HG02610 (cell line): ENCODE data around the gene ZNF77.
"Not testable (repeated sequence)": the region's sequence is repeated elsewhere in the genome, so short reads cannot be mapped to it uniquely, and the experiment has no call there.

Experiments
- ATAC-seq: cut with Tn5 transposase; IDR thresholded peaks from one replicate; pipeline ENCODE4 v1.9.1; 2021; ENCODE audit warnings: mild to moderate bottlenecking, moderate library complexity; ENCODE audit not compliant: unreplicated experiment

Gene ZNF77

DNA sequence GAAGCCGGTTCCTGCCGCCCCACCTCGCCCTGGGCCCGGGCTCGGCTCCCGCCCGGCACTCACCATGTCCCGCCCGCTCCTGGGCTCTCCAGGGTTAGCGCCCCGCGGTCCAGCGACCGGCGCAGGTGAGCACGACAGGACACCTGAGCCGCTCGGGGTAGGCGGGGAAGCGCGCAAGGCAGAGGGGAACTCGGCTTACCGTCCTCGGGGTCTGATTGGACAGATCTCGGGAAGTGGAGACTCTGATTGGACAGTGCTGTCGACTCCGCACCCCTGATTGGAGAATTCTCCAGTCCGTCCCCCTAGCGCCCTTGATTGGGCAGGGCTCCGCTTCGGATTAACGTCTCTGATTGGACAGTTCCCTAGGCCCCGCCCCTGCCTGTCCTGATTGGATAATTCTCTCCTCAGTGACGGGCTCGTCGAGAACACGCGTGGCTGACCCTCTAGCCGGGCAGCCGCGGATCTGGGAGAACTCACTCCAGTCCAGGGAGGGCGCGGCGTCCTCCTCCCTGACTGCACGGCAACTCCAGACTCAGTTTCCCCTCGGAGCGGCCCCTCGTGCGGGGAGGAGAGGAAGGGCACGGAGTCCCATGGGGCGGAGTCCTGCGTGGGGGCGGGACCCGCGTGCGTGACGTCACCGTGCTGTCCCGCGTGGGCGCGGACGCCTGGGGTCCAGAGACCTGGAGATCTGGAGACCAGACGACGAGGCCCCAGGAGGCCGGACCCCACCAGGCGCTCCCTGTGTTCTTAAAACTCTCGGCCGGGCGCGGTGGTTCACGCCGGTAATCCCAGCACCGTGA, at the start of gene ZNF77:
Gene ZNF77, minus strand, starts transcription at position 197 of the 800 bp plus-strand sequence. Its CDS starts 131 bp downstream, at position 66.
- ATAC-seq: peak; percentile 96

DNA sequence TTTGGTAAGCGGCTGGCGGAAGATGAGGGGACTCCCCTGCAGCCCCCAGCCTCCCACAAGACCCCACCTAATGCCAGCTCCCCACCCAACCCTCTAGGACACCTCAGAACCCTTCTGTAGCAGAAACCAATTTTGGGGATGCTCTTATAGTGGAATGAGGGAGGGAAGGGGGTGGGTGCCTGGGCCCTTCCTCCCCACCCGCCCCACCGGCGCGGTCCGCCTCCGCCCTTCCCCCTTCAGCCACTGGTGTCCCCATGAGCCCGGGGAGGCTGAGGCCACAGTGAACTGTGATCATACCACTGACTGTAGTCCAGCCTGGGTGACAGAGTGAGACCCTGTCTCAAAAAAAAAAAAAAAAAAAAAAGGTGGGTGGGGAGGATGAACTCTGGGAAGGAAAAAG, 48.8 kb upstream of the ZNF77 start:
- ATAC-seq: no peak

DNA sequence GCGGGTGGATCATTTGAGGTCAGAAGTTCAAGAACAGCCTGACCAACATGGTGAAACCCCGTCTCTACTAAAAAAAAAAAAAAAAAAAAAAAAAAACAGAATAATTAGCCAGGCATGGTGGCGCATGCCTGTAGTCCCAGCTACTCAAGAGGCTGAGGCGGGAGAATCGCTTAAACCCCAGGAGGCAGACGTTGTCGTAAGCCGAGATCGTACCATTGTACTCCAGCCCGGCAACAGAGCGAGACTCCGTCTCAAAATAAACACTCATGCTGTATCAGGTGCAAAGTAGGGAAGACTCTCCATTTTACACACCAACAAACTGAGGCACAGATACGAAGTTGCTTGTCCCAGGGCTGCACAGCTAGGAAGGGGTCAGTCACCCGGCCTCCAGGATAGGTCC, 48.2 kb upstream of the ZNF77 start:
- ATAC-seq: no peak

DNA sequence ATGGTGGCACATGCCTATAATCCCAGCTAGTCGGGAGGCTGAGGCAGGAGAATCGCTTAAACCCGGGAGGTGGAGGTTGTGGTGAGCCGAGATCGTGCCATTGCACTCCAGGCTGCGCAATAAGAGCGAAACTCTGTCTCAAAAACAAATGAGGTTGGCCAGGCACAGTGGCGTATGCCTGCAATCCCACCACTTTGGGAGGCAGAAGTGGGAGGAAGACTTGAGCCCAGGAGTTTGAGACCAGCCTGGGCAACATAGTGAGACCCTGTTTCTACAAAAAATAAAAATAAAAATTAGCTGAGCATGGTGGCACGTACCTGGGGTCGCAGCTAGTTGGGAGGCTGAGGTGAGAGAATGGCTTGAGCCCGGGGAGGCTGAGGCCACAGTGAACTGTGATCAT, 47.6 kb upstream of the ZNF77 start:
- ATAC-seq: not testable (repeated sequence)

DNA sequence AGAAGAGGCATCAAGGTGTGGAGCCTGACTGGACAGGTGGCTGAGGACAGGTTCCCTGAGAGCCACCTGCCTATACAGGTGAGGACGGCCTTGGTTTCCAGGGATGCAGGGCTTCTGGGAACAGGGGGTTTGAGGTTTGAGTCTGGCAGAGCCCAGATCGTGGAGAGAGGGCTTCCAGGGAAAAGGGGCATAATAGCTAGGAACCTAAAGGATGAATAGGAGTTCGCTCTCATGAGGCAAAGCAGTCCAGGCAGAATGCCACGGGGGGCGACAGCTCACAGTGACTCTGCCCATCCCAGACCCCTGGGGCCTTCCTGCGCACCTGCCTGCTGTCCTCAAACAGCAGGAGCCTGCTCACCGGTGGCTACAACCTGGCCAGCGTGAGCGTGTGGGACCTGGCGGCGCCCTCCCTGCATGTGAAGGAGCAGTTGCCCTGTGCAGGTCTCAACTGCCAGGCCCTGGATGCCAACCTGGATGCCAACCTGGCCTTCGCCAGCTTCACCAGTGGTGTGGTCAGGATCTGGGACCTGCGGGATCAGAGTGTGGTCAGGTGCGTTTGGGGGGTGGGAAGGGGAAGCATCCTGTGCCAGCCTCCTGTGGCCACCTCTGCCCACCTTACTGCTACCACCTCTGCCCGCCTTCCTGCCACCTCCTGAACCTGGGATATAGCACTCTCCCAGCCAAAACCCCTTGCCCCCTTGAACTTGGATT, 44.6 kb upstream of the ZNF77 start:
- no peak for ATAC-seq

DNA sequence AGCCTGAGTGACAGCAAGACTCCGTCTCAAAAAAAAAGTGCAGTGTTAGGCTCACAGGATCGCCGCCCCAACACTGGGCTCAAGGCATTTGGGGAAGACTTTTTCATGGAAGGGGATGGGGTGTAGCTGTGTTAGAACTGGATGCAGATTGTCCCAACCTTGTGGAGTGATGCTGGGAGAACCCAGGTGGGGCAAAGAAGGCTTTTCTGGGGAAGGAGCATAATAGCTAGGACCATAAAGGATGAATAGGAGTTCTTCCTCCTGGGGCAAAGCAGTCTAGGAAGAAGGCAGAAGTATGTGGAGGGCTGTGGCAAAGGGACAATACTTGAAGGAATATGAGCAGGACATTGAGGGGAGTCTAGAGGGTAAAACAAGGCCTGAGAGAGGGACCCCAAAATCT, 43.8 kb upstream of the ZNF77 start:
- no peak for ATAC-seq

DNA sequence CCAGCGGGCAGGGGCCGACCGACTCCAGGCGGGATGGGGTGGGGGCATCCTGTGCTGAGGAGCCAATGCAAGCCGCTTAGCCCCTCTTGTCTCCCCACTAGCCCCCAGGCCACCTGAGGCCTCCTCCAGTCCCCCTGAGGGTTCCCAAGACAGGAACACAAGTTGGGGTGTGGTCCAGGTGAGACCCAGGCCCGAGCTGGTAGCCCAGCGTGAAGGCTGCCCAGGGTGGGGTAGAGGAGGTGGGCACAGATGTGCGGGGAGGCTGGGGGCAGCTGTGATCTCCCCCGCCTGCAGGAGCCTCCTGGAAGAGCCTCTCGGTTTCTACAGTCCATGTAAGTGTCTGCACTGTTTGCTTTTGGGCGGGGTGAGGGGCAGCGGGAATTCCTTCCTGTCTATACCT, 43.0 kb upstream of the ZNF77 start:
- no peak for ATAC-seq

DNA sequence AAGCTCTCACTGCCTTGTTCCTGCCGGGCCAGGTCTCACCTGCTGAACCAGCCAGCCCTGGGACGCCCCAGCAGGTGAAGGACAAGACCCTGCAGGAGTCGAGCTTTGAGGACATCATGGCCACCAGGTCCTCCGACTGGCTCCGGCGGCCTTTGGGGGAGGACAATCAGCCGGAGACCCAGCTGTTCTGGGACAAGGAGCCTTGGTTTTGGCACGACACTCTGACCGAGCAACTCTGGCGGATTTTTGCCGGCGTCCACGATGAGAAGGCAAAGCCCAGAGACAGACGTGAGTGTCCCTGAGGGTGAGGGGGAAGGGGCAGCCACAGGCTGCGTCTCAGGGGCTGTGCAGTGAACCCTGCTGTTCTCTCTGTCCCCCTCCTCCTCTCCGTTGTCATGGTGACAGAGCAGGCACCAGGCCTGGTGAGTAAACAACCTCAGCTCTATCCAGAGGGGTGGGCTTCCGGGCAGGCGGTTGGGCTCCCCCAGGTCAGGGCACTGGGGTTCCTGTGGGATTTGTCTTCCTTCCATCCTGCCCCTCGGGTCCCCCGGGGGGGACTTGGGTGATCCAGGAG, 42.3 kb upstream of the ZNF77 start:
- no peak for ATAC-seq

DNA sequence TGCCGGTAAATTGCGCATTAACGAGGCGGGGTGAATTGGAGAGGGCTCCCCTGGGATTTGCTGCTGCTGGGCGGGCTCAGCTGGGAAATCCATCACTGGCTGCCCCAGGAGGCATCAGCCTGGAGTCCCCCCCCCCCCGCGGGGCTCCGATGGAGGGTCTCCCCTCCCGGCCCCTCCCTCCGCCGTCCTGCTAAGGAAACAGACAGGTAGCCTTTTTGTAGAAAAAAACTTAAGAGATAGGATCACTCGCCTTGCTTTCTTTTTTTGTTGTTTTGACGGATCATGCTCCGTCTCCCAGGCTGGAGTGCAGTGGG, 39.4 kb upstream of the ZNF77 start:
- no peak for ATAC-seq

DNA sequence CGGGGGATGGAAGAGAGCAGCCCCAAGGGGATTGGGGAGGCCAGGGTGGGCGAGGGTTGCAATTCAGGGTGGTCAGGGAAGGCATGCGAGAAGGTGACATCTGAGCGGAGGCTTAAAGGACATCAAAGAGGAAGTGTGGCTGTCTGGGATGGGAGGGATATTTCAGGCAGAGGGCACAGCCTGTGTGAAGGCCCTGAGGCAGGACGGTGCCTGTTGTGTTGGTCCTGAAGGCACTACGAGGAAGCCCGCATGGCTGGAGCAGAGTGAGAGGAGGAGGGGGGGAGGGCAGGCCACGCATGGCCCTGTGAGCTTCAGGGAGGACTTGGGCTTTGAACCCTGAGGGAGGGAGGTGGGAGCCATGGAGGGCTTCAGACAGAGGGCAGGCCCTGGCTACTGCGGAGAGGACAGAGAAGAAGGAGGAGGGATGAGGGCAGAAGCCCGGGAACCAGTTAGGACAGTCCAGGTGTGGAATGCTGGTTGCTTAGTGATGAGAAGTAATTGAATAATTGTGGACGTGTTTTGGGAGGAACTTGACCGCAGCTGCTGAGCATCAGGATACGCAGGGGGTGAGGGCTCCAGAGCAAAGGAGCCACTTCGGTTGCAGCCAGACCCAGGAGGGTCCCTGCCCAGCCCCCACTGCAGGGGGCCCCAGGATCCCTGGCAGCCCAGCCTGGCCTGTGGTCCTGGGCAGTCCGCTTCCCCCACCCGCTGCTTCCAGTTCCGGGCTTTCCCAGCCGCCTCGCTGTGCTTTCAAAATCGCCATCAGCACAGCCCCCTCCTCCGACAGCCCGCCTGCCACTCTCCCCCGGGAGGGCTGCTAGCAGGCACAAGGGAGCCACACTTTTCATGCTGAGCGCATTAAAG, 38.8 kb upstream of the ZNF77 start:
- no peak for ATAC-seq

DNA sequence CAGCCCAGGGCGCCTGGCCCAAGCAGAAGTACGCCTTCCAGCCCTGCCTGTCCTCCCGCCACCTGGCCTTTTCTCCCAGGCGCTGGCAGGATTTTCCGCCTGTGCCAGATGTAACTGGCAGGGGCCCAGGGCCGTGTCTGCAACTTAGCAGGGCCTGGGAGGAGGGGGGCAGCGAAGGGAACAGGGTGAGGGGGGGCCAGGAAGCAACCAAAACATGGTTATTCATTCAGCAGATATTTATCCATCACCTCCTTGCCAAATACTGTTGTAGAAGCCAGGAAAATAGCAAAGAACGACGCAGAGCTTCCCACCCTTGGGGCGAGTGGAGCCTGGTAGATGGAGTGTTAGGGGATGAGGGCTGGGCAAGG, 38.2 kb upstream of the ZNF77 start:
- no peak for ATAC-seq

DNA sequence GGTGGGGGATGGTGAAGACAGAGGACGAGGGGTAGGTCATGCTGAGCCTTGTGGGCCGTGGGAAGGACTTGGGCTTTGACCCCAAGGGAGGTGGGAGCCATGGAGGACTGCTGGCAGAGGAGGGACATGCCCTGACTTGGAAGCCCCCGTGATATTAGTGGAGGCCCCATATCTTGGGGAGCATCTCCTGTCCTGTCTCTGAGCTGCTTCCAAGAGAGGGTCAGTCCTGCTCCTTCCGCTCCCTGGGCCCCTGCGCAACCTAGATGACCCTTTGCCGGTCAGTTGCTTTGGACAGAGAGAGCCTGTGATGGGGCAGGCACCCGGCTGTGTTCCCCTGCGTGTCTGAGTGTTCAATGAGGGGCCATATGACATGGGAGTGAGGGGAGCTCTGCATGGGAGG, 37.8 kb upstream of the ZNF77 start:
- no peak for ATAC-seq

DNA sequence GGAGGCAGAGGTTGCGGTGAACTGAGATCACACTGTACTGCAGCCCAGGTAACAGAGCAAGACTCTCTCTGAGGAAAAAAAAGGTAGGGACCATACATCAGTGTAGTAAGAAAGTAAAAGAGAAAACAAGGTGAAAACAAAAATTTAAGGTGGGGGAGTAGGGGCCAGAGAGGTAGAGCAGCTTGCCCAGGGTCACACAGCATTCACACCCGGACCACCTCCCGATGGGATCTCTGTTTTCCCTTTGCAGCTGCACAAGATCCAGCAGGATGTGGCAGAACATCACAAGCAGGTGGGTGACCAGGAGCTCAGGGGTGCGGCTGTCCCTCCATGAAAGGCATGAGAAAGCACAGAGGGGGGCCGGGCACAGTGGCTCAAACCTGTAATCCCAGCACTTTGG, 37.1 kb upstream of the ZNF77 start:
- no peak for ATAC-seq

DNA sequence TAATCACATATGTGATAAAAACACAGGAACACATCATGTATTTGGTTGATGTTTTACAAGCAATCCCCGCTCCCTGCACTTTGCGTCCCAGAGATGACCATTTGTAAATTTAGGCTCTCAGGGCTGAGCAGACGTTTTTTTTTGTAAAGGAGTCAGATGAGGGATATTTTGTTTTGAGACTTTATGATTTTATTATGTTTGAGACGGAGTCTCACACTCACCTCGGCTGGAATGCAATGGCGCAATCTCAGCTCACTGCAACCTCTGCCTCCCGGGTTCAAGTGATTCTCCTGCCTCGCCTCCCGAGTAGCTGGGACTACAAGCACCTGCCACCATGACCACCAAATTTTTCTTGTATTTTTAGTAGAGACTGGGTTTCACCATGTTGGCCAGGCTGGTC, 34.0 kb upstream of the ZNF77 start:
- no peak for ATAC-seq

DNA sequence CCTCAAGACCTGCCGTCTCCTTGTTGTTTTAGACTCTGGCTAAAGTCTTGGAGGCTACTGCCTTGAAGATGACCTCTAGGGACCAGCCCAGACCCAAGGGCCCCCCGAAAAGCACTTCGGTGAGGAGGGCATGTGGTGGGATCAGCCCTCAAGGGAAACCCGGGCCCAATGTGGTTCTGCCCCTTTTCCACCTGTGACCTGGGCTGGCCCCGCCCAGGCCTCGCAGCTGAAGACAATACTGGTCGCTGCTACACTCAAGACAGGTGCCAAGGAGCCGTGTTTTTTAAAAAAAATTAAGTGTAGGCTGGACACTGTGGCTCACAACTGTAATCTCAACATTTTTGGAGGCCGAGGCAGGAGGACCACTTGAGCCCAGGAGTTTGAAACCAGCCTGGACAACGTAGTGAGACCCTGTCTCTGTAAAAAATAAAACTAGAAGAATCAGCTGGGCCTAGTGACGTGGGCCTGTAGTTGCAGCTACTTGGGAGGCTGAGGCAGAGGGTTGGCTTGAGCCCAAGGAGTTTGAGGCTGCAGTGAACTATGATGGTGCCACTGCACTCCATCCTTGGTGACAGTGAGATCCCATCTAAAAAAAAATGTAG, 33.5 kb upstream of the ZNF77 start:
- no peak for ATAC-seq

DNA sequence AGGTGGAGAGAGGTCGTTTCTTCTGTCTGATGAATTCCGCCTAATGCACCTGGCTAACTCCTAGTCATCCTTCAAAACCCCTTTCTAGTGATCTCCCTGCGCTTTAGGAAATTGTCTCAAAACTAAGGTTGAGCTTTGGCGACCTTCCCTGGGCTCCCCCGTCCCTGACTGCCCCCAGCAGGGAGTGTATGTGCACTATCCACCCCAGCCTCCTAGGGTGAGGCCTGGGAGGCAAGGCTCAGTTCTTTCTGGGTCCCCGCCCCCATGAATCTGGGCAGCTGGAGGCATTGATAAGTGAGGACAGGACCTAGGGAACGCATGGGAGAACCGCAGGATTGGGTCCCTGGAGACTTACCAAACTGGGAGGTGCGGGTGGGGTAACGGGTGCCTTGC, 33.0 kb upstream of the ZNF77 start:
- no peak for ATAC-seq

DNA sequence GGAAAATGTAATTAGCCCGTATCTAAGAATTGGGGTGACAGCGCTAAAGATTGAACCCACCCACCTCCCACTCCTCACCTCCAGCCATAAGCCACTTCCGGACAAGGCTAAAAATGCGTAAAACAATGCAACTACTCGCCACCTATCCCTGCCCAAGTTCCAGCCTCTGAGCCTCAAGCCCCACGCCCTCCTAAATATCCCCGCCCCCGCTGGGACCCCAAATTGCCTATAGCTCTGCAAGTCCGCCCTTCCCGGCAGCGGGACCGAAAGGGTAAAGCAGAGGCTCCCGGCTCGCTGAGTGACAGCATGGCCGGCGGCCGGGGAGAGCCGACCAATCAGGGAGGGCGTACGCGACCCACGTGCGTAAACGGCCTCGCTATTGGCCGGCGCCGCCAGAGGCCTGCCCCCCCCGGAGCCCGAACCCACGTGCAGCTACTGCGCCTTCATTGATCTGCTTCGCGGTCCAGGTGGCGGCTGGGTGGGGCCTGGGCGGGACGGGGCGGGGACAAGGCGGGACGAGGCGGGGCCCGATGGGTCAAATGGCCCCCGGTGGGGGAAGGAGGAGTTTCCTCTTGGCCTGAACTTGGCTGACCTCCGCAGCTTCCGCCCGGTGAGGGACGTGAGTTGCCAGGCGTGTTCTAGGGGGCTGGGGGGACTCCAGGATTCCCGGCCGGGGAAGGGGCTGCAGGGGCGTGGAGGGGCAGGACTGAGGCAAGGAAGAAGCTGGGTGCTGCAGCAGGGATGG, 32.4 kb upstream of the ZNF77 start, which contains the start of gene TLE6:
Gene TLE6, plus strand, starts transcription at position 564 of the 745 bp plus-strand sequence. CDS start 670 bp downstream, outside the sequence.
- ATAC-seq: peak; percentile 91

DNA sequence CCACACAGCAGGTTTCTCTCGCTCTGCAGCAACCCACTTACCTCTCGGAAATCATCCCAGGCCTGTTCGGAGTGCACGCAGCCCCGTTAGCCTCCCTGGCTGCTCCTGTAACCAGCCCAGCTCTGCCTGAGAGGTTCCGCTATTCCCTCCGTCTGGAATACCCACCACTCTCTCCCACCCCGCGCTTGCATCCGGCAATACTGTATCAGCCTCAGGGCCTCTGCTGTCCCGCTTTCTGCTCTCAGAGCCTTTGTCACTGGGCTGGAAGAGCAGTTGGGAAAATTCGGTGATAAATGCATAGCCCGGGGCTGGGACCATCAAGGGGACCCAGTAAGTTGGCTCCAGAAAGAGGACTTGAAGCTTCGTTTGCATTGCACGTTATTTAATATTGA, 31.8 kb upstream of the ZNF77 start:
- no peak for ATAC-seq

DNA sequence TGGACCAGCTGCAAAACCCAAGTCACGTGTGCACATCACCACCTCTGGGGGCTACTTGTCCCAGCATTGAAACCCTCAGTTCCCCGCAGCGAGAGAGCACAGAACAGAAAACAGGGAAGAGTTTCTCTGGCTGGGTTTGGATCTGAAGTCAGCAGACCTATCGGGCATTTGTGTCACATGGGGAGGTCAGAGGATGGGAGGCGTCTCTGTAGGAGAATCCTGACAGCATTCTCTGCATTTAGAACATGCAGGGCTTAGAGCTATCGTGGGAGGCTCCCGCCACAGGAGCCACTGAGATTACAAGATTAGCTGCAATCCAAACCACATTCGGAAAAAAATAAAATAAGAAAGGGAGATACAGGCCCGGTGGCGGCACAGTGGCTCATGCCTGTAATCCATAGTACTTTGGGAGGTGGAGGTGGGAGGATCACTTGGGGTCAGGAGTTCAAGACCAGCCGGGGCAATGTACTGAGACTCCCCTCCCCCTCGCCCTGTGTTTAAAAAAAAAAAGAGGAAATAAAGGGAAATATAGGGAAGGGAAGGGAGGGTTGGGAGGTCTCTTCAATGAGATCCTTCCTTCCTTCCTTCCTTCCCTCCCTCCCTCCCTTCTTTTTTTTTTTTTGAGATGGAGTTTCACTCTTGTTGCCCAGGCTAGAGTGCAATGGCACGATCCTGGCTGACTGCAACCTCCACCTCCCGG, 29.7 kb upstream of the ZNF77 start:
- ATAC-seq: no peak

DNA sequence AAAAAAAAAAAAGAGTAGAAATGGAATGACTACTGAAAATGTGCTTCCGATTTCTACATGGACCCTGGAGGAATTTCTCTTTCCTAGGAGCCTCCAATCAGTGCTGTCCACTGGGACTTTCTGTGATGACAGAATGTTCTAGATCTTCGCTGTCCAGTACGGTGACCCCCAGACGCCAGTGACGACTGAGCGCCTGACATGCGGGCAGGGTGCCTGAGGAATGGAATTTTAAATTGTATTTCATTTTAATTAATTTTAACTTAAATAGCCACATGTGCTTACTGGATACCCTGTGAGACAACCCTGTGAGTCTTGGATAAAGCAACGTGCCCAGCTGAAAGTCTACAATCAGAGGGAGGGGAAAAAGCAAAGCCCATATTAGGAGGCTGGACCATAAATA, 28.5 kb upstream of the ZNF77 start:
- no peak for ATAC-seq
